ENCODE measurements around the gene C1S.
A peak's percentile ranks its signal among the peaks of the same experiment; 100 is the strongest.
"Not testable (repeated sequence)": the region's sequence is repeated elsewhere in the genome, so short reads cannot be mapped to it uniquely, and the experiment has no call there.

C1S gene

DNA sequence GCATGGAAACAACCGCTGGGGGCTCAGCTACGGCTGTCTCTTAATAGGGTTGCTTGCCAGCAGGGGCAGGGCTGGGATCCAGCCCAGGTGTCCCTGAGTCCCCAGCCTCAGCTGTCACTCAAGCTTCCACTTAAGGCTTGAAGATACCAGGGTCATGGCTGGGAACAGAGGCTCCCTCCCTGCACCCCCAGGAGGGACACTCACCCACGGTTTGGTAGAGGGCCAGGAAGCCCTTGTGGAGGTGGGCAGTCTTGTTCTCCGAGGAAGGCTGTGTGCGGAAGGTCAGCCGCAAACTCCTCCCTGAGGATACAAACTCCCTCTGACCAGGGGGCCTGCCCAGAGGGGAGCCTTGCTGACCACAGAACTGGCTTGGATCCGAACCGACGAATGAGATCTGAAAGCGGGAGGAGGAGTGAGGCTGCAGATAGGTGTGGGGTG is 41.2 kb downstream of the C1S start:
- DNase-seq (ENCODE audit: low spot score) = no peak
- Histone ChIP-seq H3K27ac (peak overlapping the region in 1 of 2 donors; percentile 61), H3K4me3 (peak overlapping the region; percentile 25)
- TF ChIP-seq, protein P1, sequence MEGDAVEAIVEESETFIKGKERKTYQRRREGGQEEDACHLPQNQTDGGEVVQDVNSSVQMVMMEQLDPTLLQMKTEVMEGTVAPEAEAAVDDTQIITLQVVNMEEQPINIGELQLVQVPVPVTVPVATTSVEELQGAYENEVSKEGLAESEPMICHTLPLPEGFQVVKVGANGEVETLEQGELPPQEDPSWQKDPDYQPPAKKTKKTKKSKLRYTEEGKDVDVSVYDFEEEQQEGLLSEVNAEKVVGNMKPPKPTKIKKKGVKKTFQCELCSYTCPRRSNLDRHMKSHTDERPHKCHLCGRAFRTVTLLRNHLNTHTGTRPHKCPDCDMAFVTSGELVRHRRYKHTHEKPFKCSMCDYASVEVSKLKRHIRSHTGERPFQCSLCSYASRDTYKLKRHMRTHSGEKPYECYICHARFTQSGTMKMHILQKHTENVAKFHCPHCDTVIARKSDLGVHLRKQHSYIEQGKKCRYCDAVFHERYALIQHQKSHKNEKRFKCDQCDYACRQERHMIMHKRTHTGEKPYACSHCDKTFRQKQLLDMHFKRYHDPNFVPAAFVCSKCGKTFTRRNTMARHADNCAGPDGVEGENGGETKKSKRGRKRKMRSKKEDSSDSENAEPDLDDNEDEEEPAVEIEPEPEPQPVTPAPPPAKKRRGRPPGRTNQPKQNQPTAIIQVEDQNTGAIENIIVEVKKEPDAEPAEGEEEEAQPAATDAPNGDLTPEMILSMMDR (IDR thresholded peaks at IDR 0.05) = no peak

DNA sequence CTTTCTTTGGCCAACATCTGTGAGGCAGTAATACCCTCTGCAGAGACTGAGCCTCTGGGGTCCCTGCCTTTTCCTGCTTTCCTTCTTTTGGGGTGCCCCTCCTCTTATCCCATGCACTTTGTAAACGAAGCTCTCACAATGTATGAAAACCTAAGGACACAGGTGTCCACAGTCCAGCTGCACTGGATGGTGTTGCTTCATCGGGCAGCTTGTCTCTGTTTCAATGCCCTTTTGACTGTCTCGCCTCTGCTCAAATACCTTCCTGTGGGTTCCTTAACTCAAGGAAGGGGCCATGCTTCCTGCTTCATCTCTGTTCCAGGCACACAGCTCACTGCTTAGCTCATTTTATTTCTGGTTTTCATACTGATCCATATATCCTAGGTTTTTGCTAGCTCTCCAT is 42.1 kb downstream of the C1S start:
- no peak for DNase-seq (ENCODE audit: low spot score)
- TF ChIP-seq, protein P1 (IDR thresholded peaks at IDR 0.05) = no peak

DNA sequence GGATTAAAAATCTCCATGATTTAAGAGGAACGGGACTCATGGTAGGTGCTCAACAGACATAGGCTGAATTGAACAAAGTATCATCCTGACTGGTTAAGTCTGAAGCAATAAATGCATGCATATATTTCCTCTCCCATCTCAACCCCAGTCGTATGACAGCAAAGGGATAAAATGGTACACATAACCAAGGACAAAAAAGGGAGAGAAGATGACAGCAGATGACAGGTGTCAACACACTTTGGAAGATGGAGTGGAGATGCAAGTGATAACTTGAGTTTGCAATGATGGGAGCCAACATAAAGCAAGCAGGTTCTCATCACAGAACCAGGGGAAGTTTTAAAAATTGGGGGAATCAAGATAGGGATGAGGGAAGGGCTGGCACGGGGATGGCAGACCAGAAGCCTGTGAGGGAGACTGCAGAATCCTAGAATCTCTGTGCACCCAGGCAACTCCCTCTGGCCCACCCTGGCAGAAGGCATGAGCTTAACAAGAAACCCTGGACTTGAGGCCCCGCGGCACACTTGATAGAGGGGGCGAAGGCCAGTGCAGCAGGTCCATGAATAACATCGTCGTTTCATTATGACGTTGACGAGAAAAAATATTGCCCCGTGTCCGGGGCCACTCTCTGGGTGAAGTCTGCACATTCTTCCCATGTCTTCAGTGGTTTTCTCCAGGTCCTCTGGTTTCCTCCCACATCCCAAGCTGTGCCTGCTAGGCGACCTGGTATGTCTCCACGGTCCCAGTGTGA is 43.5 kb downstream of the C1S start:
- H3K27ac ChIP-seq = no peak overlapping the region
- DNase-seq (ENCODE audit: low spot score) = no peak
- TF ChIP-seq, protein P1 (IDR thresholded peaks at IDR 0.05) = no peak

More for the DNA sequence above, 42.1 kb downstream of the C1S start:
- H3K27ac ChIP-seq = no peak overlapping the region
- no peak overlapping the region for H3K4me3 ChIP-seq

DNA sequence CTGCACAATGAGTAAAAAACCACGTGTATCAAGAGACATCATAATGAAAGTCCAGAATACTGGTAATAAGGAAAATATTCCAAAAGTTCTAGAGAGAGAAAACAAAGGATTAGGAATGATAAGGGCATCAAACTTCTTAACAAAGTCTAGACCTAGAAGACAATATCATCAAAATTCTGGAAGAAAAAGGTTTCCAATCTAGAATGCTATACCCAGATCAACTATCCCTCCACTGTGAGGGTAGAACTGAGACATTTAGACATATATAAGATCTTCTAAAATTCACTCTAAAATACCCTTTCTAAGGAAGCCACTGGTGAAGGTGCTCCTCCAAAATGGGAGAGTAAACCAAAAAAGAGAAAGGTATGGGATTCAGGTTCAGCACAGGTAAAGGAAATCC is 45.6 kb downstream of the C1S start:
- TF ChIP-seq, protein P1 (IDR thresholded peaks at IDR 0.05) = no peak
- Histone ChIP-seq H3K4me3 (no peak overlapping the region), H3K27ac (no peak overlapping the region)
- no peak for DNase-seq (ENCODE audit: low spot score)

More for the DNA sequence above, 43.5 kb downstream of the C1S start:
- no peak overlapping the region for H3K4me3 ChIP-seq

DNA sequence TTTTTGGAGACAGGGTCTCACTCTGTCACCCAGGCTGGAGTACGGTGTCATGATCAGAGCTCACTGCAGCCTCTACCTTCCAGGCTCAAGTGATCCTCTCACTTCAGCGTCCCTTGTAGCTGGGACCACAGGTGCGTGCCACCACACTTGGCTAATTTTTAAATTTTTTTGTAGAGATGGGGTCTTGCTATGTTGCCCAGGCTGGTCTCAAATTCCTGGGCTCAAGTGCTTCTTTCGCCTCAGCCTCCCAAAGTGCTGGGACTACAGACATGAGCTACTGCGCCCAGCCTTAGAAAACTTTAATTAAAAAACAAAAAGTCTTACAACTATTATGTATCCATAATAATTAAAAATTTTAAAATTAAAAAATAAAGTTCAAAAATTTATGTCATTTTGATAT is 46.7 kb downstream of the C1S start:
- Histone ChIP-seq H3K4me3 (peak overlapping the region; percentile 32), H3K27ac (peak overlapping the region; percentile 33 to 90)
- DNase-seq (ENCODE audit: low spot score) = not testable (repeated sequence)

DNA sequence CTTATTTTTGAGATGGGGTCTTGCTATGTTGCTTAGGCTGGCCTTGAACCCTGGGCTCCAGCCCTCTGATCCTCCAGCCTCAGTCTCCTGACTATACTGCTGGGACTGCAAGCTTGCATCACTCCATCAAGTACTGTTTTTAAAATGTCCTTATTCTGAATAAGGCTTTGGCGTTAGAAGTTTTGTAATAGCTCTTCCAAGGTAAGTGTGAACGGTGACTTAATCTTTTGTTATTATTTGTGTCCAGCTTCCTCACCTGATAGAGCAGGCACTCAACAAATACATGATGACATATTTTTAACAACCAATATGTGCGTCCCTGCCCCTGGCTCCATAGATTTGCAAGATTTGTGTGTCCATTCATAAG is 47.1 kb downstream of the C1S start:
- Histone ChIP-seq H3K27ac (peak overlapping the region; percentile 90 to 95), H3K4me3 (peak overlapping the region; percentile 87)
- no peak for DNase-seq (ENCODE audit: low spot score)
- TF ChIP-seq, protein P1 (IDR thresholded peaks at IDR 0.05) = no peak

DNA sequence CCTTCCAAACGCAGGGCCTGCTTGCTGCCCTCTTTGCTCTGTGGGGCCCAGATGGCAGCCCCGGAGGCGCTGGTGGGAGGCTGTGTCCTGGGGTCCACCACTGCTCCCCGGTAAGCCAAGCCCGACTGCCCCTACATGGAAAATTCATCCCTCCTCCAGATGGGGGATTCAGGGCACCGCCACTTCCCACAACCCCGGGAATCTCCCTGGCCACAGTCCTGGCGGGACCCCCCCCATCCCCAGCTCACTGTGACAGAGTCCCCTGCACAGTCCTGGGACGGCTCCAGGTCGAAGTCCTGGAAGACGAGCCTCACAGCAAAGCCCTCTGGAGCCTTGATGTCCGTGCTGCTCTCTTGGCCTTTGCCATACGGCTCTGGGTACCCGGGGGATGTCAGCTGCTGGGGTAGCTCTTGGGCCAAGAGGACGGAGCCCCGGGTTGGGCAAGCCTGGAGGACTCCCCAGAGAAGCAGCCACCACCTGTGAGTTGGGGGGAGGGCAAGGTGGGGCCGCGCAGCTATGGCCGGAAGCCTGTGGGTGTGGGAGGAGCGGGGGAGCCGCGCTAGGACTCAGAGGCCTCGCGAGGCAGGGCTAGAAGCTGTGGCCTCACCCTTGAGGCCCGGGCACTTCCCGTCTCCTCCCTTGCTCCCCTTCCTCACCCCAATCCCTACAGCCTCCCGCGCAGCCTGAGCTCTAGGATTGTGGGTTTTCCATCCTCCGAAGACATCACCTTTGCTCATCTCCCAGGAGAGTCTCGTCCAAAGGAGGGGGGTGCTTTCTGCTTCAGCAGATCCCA is 47.7 kb downstream of the C1S start:
- Histone ChIP-seq H3K27ac (peak overlapping the region; percentile 90 to 95), H3K4me3 (peak overlapping the region; percentile 87)
- TF ChIP-seq, protein P1 (IDR thresholded peaks at IDR 0.05) = no peak
- DNase-seq (ENCODE audit: low spot score) = peak; percentile 85
